Measurements from ENCODE around the gene KLHL29. TPM values are rescaled to one million over a fixed set of nuclear protein-coding genes. Genes with fewer than 3 reads are reported as not detected.
A peak's percentile ranks its signal among the peaks of the same experiment; 100 is the strongest.

The KLHL29 gene
- total RNA-seq, 1 experiment from 2014 or later: 16.7 TPM

- DNase-seq (ENCODE audit: low read depth, low spot score) (no peak), ATAC-seq (peak; percentile 30)
- H3K4me1 ChIP-seq (ENCODE audit: control insufficient read depth in 1 of 2, insufficient read depth in 2 of 2, low read length in 2 of 2): peaks cover 29 to 64% of the 10 kb centered on the region in 2 experiments
- no peaks in the 10 kb centered on the region for H3K36me3 ChIP-seq (ENCODE audit: control insufficient read depth in 1 of 2, insufficient read depth in 2 of 2, low read length in 2 of 2)
- intact Hi-C loops (cut with micrococcal nuclease): no loop called here
- TF ChIP-seq EZH2 (IDR thresholded peaks at IDR 0.05): no peak
- no peak for TF ChIP-seq ZBTB33 (IDR thresholded peaks at IDR 0.05; ENCODE audit: extremely low read depth, insufficient replicate concordance, low read length)
- no peak for TF ChIP-seq POLR2A (IDR thresholded peaks at IDR 0.05; ENCODE audit: borderline replicate concordance, extremely low read depth, insufficient read depth, insufficient read length)
- no peak for TF ChIP-seq SRF (IDR thresholded peaks at IDR 0.05; ENCODE audit: low read depth)
- no peak for TF ChIP-seq JUND (IDR thresholded peaks at IDR 0.05)
- TF ChIP-seq CBX3 (IDR thresholded peaks at IDR 0.05; ENCODE audit: low read depth): no peak
- TF ChIP-seq POLR2AphosphoS5 (IDR thresholded peaks at IDR 0.05; ENCODE audit: low read depth, low read length): no peak
- TF ChIP-seq ATF3 (IDR thresholded peaks at IDR 0.05): no peak
- BruUV-seq (replicated peaks): TSS peak; percentile 78
- H3K9ac ChIP-seq (ENCODE audit: low read length): peak overlapping the region; percentile 74
- RAD21 ChIA-PET (ENCODE audit: low non-redundant PET in 1 of 2, low total read pairs in 2 of 2, uncharacterized antibody in 2 of 2, unreplicated experiment in 2 of 2): no interaction called here
- peak overlapping the region; percentile 40 to 61 for H3K4me3 ChIP-seq (replicated peaks in 1 of 2; ENCODE audit: low read depth in 1 of 2, low read length in 2 of 2)
- no peaks in the 10 kb centered on the region for H3K79me2 ChIP-seq (ENCODE audit: insufficient read depth, low read length)
- peak overlapping the region; percentile 96 for H3K4me2 ChIP-seq (ENCODE audit: low read length)
- H3K9me3 ChIP-seq (ENCODE audit: control insufficient read depth in 1 of 2, insufficient read depth in 1 of 2, low read depth in 1 of 2, low read length in 2 of 2): no peaks in the 10 kb centered on the region
- no peaks in the 10 kb centered on the region for H3K9me2 ChIP-seq (ENCODE audit: insufficient read depth)
- H4K20me1 ChIP-seq (ENCODE audit: insufficient read depth): no peaks in the 10 kb centered on the region
- CTCF ChIA-PET: no interaction called here
- no peaks in the 10 kb centered on the region for H3K27me3 ChIP-seq (ENCODE audit: insufficient read depth, low read length)
- POLR2A ChIA-PET: no interaction called here
- H2AFZ ChIP-seq (ENCODE audit: low read depth, low read length, poor library complexity, severe bottlenecking): peak overlapping the region; percentile 67
- peak overlapping the region; percentile 32; the same call in 1 of the 2 replicates for H3K27ac ChIP-seq (ENCODE audit: low read depth, low read length)
Observed at GRCh38 chr2:23380562-23381065, 4.4 kb upstream of the KLHL29 start.

GRCh38 chr2:23381084-23381483 lies 3.9 kb upstream of the KLHL29 start:
- POLR2A ChIA-PET: no interaction called here
- Histone ChIP-seq H3K9me2 (ENCODE audit: insufficient read depth) (no peaks in the 10 kb centered on the region), H3K9me3 (ENCODE audit: control insufficient read depth in 1 of 2, insufficient read depth in 1 of 2, low read depth in 1 of 2, low read length in 2 of 2) (no peaks in the 10 kb centered on the region), H3K79me2 (ENCODE audit: insufficient read depth, low read length) (peaks cover 4% of the 10 kb centered on the region; the same call in 1 of the 2 replicates), H3K27me3 (ENCODE audit: insufficient read depth, low read length) (no peaks in the 10 kb centered on the region), H3K27ac (ENCODE audit: low read depth, low read length) (peak overlapping the region; percentile 32; the same call in 1 of the 2 replicates), H3K4me1 (ENCODE audit: control insufficient read depth in 1 of 2, insufficient read depth in 2 of 2, low read length in 2 of 2) (peaks cover 29 to 62% of the 10 kb centered on the region in 2 experiments), H2AFZ (ENCODE audit: low read depth, low read length, poor library complexity, severe bottlenecking) (peak overlapping the region; percentile 67), H4K20me1 (ENCODE audit: insufficient read depth) (no peaks in the 10 kb centered on the region), H3K4me2 (ENCODE audit: low read length) (peak overlapping the region; percentile 96), H3K4me3 (replicated peaks in 1 of 2; ENCODE audit: low read depth in 1 of 2, low read length in 2 of 2) (peak overlapping the region; percentile 40 to 61), H3K36me3 (ENCODE audit: control insufficient read depth in 1 of 2, insufficient read depth in 2 of 2, low read length in 2 of 2) (no peaks in the 10 kb centered on the region), H3K9ac (ENCODE audit: low read length) (peak overlapping the region; percentile 74)
- RAD21 ChIA-PET (ENCODE audit: low non-redundant PET in 1 of 2, low total read pairs in 2 of 2, uncharacterized antibody in 2 of 2, unreplicated experiment in 2 of 2): no interaction called here
- ATAC-seq (peak; percentile 51), DNase-seq (ENCODE audit: low read depth, low spot score) (peak; percentile 89)
- CTCF ChIA-PET: no interaction called here
- TF ChIP-seq POLR2AphosphoS5 (IDR thresholded peaks at IDR 0.05; ENCODE audit: low read depth, low read length) (peak; percentile 81; the same call in 1 of the 2 replicates), MAX (IDR thresholded peaks at IDR 0.05) (no peak), TCF7L2 (IDR thresholded peaks at IDR 0.05; ENCODE audit: borderline replicate concordance, extremely low read depth, insufficient read depth, insufficient read length) (peak; percentile 41), JUND (IDR thresholded peaks at IDR 0.05) (no peak)
- BruUV-seq (replicated peaks): no TSS peak
- intact Hi-C loops (cut with micrococcal nuclease): no loop called here
